T-helper 1 cell treated with Interleukin-12 subunit alpha and Interleukin-12 subunit beta and Interleukin-4 antibody, amounts not matched to agents 30 μg/mL and 1 μg/mL, for 36 hours (primary cell): ENCODE data around the gene TNN.
A peak's percentile ranks its signal among the peaks of the same experiment; 100 is the strongest.

Experiments
- H3K27ac Mint-ChIP-seq: one replicate; pipeline ENCODE4 v1.8.0; 2021; ENCODE audit warnings: mild to moderate bottlenecking, mixed read lengths
- H3K27me3 Mint-ChIP-seq: one replicate; pipeline ENCODE4 v1.8.0; 2021; ENCODE audit warnings: low read depth, mixed read lengths
- H3K36me3 Mint-ChIP-seq: one replicate; pipeline ENCODE4 v1.8.0; 2021; ENCODE audit warnings: low read depth, mixed read lengths
- H3K4me1 Mint-ChIP-seq: one replicate; pipeline ENCODE4 v1.8.0; 2021; ENCODE audit warnings: low read depth, mixed read lengths
- H3K4me3 Mint-ChIP-seq: one replicate; pipeline ENCODE4 v1.8.0; 2021; ENCODE audit warnings: mild to moderate bottlenecking, moderate library complexity, mixed read lengths
- H3K9me3 Mint-ChIP-seq: one replicate; pipeline ENCODE4 v1.8.0; 2021; ENCODE audit warnings: mixed read lengths

The TNN gene

GRCh38 chr1:175045519-175045918 lies 22.1 kb upstream of the TNN start:
- Mint-ChIP-seq H3K4me1 (no peaks in the 10 kb centered on the region), H3K4me3 (no peak overlapping the region), H3K27me3 (peaks cover 32% of the 10 kb centered on the region), H3K36me3 (no peaks in the 10 kb centered on the region), H3K27ac (no peak overlapping the region), H3K9me3 (no peaks in the 10 kb centered on the region)

GRCh38 chr1:175050992-175051391 lies 16.6 kb upstream of the TNN start:
- no peaks in the 10 kb centered on the region for H3K4me1 Mint-ChIP-seq
- H3K4me3 Mint-ChIP-seq = no peak overlapping the region
- H3K27me3 Mint-ChIP-seq = peaks cover 49% of the 10 kb centered on the region
- no peak overlapping the region for H3K27ac Mint-ChIP-seq
- no peaks in the 10 kb centered on the region for H3K36me3 Mint-ChIP-seq
- H3K9me3 Mint-ChIP-seq = no peaks in the 10 kb centered on the region

GRCh38 chr1:175054736-175055135 lies 12.9 kb upstream of the TNN start:
- Mint-ChIP-seq H3K9me3 (no peaks in the 10 kb centered on the region), H3K36me3 (no peaks in the 10 kb centered on the region), H3K4me3 (no peak overlapping the region), H3K4me1 (no peaks in the 10 kb centered on the region), H3K27ac (no peak overlapping the region), H3K27me3 (peaks cover 43% of the 10 kb centered on the region)

GRCh38 chr1:175062339-175062738 lies 5.3 kb upstream of the TNN start:
- Mint-ChIP-seq H3K4me1 (no peaks in the 10 kb centered on the region), H3K9me3 (no peaks in the 10 kb centered on the region), H3K36me3 (no peaks in the 10 kb centered on the region), H3K27ac (no peak overlapping the region), H3K27me3 (peaks cover 34% of the 10 kb centered on the region), H3K4me3 (no peak overlapping the region)

- H3K27me3 Mint-ChIP-seq = peaks cover 29% of the 10 kb centered on the region
- no peaks in the 10 kb centered on the region for H3K9me3 Mint-ChIP-seq
- no peaks in the 10 kb centered on the region for H3K36me3 Mint-ChIP-seq
- H3K27ac Mint-ChIP-seq = no peak overlapping the region
- H3K4me3 Mint-ChIP-seq = no peak overlapping the region
- no peaks in the 10 kb centered on the region for H3K4me1 Mint-ChIP-seq
These were observed 4.8 kb upstream of the TNN start for GRCh38 chr1:175062858-175063257.

- no peaks in the 10 kb centered on the region for H3K36me3 Mint-ChIP-seq
- no peak overlapping the region for H3K27ac Mint-ChIP-seq
- H3K4me1 Mint-ChIP-seq = peaks cover 17% of the 10 kb centered on the region
- H3K4me3 Mint-ChIP-seq = no peak overlapping the region
- peaks cover 22% of the 10 kb centered on the region for H3K27me3 Mint-ChIP-seq
- H3K9me3 Mint-ChIP-seq = no peaks in the 10 kb centered on the region
These were observed 3.2 kb downstream of the TNN start for GRCh38 chr1:175070818-175071217.

- H3K27ac Mint-ChIP-seq = no peak overlapping the region
- H3K4me1 Mint-ChIP-seq = peaks cover 17% of the 10 kb centered on the region
- no peaks in the 10 kb centered on the region for H3K9me3 Mint-ChIP-seq
- H3K27me3 Mint-ChIP-seq = peaks cover 17% of the 10 kb centered on the region
- H3K36me3 Mint-ChIP-seq = no peaks in the 10 kb centered on the region
- H3K4me3 Mint-ChIP-seq = no peak overlapping the region
These were observed 3.8 kb downstream of the TNN start for GRCh38 chr1:175071276-175071943.

- H3K4me3 Mint-ChIP-seq = peak overlapping the region; percentile 64
- no peaks in the 10 kb centered on the region for H3K9me3 Mint-ChIP-seq
- no peaks in the 10 kb centered on the region for H3K36me3 Mint-ChIP-seq
- peaks cover 17% of the 10 kb centered on the region for H3K4me1 Mint-ChIP-seq
- H3K27me3 Mint-ChIP-seq = peaks cover 12% of the 10 kb centered on the region
- no peak overlapping the region for H3K27ac Mint-ChIP-seq
These were observed 4.7 kb downstream of the TNN start for GRCh38 chr1:175072099-175072951.

GRCh38 chr1:175073061-175073460 lies 5.4 kb downstream of the TNN start:
- peaks cover 12% of the 10 kb centered on the region for H3K27me3 Mint-ChIP-seq
- no peaks in the 10 kb centered on the region for H3K36me3 Mint-ChIP-seq
- H3K9me3 Mint-ChIP-seq = no peaks in the 10 kb centered on the region
- no peak overlapping the region for H3K27ac Mint-ChIP-seq
- H3K4me3 Mint-ChIP-seq = no peak overlapping the region
- H3K4me1 Mint-ChIP-seq = peaks cover 17% of the 10 kb centered on the region

- H3K27me3 Mint-ChIP-seq = peaks cover 12% of the 10 kb centered on the region
- peaks cover 17% of the 10 kb centered on the region for H3K4me1 Mint-ChIP-seq
- H3K4me3 Mint-ChIP-seq = no peak overlapping the region
- no peak overlapping the region for H3K27ac Mint-ChIP-seq
- H3K36me3 Mint-ChIP-seq = no peaks in the 10 kb centered on the region
- H3K9me3 Mint-ChIP-seq = no peaks in the 10 kb centered on the region
These were observed 6.0 kb downstream of the TNN start for GRCh38 chr1:175073633-175074032.

- no peak overlapping the region for H3K4me3 Mint-ChIP-seq
- H3K9me3 Mint-ChIP-seq = no peaks in the 10 kb centered on the region
- no peak overlapping the region for H3K27ac Mint-ChIP-seq
- H3K27me3 Mint-ChIP-seq = peaks cover 11% of the 10 kb centered on the region
- peaks cover 17% of the 10 kb centered on the region for H3K4me1 Mint-ChIP-seq
- no peaks in the 10 kb centered on the region for H3K36me3 Mint-ChIP-seq
These were observed 8.2 kb downstream of the TNN start for GRCh38 chr1:175075572-175076568.

- Mint-ChIP-seq H3K4me1 (peaks cover 6% of the 10 kb centered on the region), H3K36me3 (no peaks in the 10 kb centered on the region), H3K9me3 (no peaks in the 10 kb centered on the region), H3K27me3 (peaks cover 16% of the 10 kb centered on the region), H3K4me3 (no peak overlapping the region), H3K27ac (no peak overlapping the region)
These were observed 9.9 kb downstream of the TNN start for GRCh38 chr1:175077356-175078030.

GRCh38 chr1:175078629-175079028 lies 11.0 kb downstream of the TNN start:
- Mint-ChIP-seq H3K36me3 (no peaks in the 10 kb centered on the region), H3K4me1 (no peaks in the 10 kb centered on the region), H3K27ac (no peak overlapping the region), H3K27me3 (peaks cover 21% of the 10 kb centered on the region), H3K9me3 (no peaks in the 10 kb centered on the region), H3K4me3 (no peak overlapping the region)

- peaks cover 21% of the 10 kb centered on the region for H3K27me3 Mint-ChIP-seq
- H3K27ac Mint-ChIP-seq = no peak overlapping the region
- H3K4me1 Mint-ChIP-seq = no peaks in the 10 kb centered on the region
- no peak overlapping the region for H3K4me3 Mint-ChIP-seq
- no peaks in the 10 kb centered on the region for H3K9me3 Mint-ChIP-seq
- no peaks in the 10 kb centered on the region for H3K36me3 Mint-ChIP-seq
These were observed 11.7 kb downstream of the TNN start for GRCh38 chr1:175079338-175079737.
